ENCODE measurements around the gene PLXNA2.

DNA sequence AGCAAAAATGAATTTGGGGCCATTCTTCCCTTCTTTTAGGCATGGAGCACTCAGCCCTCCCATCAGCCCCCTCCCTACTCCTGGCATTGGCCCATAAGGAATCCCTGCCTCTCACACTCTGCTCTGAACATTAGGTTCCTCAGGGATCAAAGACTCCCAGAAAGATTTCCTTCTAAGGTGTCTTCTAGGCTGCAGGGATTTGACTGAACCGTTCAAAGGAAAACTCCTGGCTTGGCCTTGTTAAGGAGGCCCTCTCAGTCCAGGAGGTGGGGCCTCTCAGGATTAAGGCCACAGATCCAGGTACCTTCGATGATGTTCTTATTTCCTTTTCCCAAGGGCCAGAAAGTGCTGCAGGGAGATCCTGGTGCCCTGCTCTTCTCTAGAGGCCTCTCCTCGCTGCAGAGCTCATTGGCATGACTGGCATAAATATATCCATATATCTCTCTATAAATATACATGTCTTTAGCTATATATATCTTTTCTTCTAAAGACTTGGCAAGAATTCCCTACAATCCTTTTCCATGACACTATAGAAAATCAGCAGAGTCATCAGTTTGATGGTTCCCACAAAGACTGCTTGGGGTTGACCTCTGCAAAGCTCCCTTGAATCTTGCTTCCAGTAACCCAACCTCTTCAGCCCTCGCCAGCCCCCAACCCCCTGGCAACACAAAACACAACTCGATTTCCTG is 59.1 kb downstream of the PLXNA2 start:
- TF ChIP-seq MXI1 (IDR thresholded peaks at IDR 0.05; ENCODE audit: borderline replicate concordance, low read depth, low read length) (no peak), FOS (IDR thresholded peaks at IDR 0.05; ENCODE audit: low read depth, low read length) (no peak), RAD21 (IDR thresholded peaks at IDR 0.05; ENCODE audit: low read length) (no peak), MAZ (IDR thresholded peaks at IDR 0.05; ENCODE audit: borderline replicate concordance, low read depth, low read length) (no peak), POLR2A (IDR thresholded peaks at IDR 0.05; ENCODE audit: low read depth, low read length) (no peak), RCOR1 (IDR thresholded peaks at IDR 0.05; ENCODE audit: insufficient replicate concordance, low read length) (no peak), MAFK (IDR thresholded peaks at IDR 0.05; ENCODE audit: low read depth, low read length) (peak; percentile 90)
- TF ChIP-seq, protein P1, sequence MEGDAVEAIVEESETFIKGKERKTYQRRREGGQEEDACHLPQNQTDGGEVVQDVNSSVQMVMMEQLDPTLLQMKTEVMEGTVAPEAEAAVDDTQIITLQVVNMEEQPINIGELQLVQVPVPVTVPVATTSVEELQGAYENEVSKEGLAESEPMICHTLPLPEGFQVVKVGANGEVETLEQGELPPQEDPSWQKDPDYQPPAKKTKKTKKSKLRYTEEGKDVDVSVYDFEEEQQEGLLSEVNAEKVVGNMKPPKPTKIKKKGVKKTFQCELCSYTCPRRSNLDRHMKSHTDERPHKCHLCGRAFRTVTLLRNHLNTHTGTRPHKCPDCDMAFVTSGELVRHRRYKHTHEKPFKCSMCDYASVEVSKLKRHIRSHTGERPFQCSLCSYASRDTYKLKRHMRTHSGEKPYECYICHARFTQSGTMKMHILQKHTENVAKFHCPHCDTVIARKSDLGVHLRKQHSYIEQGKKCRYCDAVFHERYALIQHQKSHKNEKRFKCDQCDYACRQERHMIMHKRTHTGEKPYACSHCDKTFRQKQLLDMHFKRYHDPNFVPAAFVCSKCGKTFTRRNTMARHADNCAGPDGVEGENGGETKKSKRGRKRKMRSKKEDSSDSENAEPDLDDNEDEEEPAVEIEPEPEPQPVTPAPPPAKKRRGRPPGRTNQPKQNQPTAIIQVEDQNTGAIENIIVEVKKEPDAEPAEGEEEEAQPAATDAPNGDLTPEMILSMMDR (conservative IDR thresholded peaks at IDR 0.05; ENCODE audit: low read depth, low read length) = no peak
- TF ChIP-seq, protein P2, sequence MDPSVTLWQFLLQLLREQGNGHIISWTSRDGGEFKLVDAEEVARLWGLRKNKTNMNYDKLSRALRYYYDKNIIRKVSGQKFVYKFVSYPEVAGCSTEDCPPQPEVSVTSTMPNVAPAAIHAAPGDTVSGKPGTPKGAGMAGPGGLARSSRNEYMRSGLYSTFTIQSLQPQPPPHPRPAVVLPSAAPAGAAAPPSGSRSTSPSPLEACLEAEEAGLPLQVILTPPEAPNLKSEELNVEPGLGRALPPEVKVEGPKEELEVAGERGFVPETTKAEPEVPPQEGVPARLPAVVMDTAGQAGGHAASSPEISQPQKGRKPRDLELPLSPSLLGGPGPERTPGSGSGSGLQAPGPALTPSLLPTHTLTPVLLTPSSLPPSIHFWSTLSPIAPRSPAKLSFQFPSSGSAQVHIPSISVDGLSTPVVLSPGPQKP (IDR thresholded peaks at IDR 0.05; ENCODE audit: borderline replicate concordance, low read depth, low read length) = no peak
- TF ChIP-seq, protein P3, sequence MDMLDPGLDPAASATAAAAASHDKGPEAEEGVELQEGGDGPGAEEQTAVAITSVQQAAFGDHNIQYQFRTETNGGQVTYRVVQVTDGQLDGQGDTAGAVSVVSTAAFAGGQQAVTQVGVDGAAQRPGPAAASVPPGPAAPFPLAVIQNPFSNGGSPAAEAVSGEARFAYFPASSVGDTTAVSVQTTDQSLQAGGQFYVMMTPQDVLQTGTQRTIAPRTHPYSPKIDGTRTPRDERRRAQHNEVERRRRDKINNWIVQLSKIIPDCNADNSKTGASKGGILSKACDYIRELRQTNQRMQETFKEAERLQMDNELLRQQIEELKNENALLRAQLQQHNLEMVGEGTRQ (IDR thresholded peaks at IDR 0.05; ENCODE audit: low read depth, low read length) = no peak
